ENCODE results near the gene DOCK6.
"Not testable (repeated sequence)": the region's sequence is repeated elsewhere in the genome, so short reads cannot be mapped to it uniquely, and the experiment has no call there.

Gene DOCK6

GRCh38 chr19:11171144-11171543 lies 91.2 kb downstream of the DOCK6 start:
- no peak for DNase-seq

GRCh38 chr19:11169896-11170678 lies 92.2 kb downstream of the DOCK6 start:
- DNase-seq, result no peak

GRCh38 chr19:11168568-11168967 lies 93.8 kb downstream of the DOCK6 start:
- DNase-seq, result no peak

GRCh38 chr19:11166281-11167142 lies 95.8 kb downstream of the DOCK6 start:
- DNase-seq, result no peak

GRCh38 chr19:11165486-11166030 lies 96.8 kb downstream of the DOCK6 start:
- DNase-seq, result no peak

- no peak for DNase-seq
Measured at GRCh38 chr19:11164879-11165406, 97.4 kb downstream of the DOCK6 start.

- DNase-seq, result no peak
Measured at GRCh38 chr19:11164296-11164695, 98.0 kb downstream of the DOCK6 start.

GRCh38 chr19:11160440-11160768 lies 101.9 kb downstream of the DOCK6 start:
- not testable (repeated sequence) for DNase-seq

- DNase-seq, result no peak
Measured at GRCh38 chr19:11159598-11160439, 102.5 kb downstream of the DOCK6 start.

- peak; percentile 98 for DNase-seq
Measured at GRCh38 chr19:11155373-11156120, 106.8 kb downstream of the DOCK6 start, which contains the start of gene SPC24. Gene SPC24, minus strand, starts transcription at chr19:11155782. Its CDS starts 6 bp downstream, at chr19:11155776.

- no peak for DNase-seq
Measured at GRCh38 chr19:11154683-11155047, 107.7 kb downstream of the DOCK6 start.

GRCh38 chr19:11152318-11153062 lies 109.8 kb downstream of the DOCK6 start:
- DNase-seq, result no peak

- no peak for DNase-seq
Measured at GRCh38 chr19:11151181-11151580, 111.1 kb downstream of the DOCK6 start.

Data from DMS53 (cell line).